HCT116 (cell line): Measurements from ENCODE around the gene RBM42. TPM values are rescaled to one million over a fixed set of nuclear protein-coding genes. Genes with fewer than 3 reads are reported as not detected.

Source experiments
- ATAC-seq: fragments of 200-7000 bp; cut with Tn5 transposase; 2 replicates; pipeline ENCODE4 v1.9.1; 2020; ENCODE audit warnings: mild to moderate bottlenecking, moderate library complexity
- BruUV-seq: library from RNA; stranded (reverse); fragments of 400-500 nt; replicated peaks from 2 replicates; lab custom pipeline; 2021; lab: Mats Ljungman, UMichigan
- CTCF ChIA-PET: fragments of 300-600 bp; sonication (Branson Sonifier 250); formaldehyde crosslinking; loops from one replicate; lab custom pipeline; 2021; ENCODE audit warnings: antibody characterized with exemption; lab: Charles Lee
- POLR2A ChIA-PET: fragments of 300-600, 350-600 bp; sonication (Branson Sonifier 250); formaldehyde crosslinking; loops from one replicate; lab custom pipeline; 2021; ENCODE audit warnings: antibody characterized with exemption; lab: Charles Lee
- RAD21 ChIA-PET, 2 experiments: fragments of 300-600 bp; sonication (Branson Sonifier 250); formaldehyde crosslinking; loops; one replicate each; lab custom pipeline; 2023; ENCODE audit warnings: low total read pairs in 2 of 2; ENCODE audit not compliant: uncharacterized antibody in 2 of 2, unreplicated experiment in 2 of 2, low non-redundant PET in 1 of 2; lab: Charles Lee
- DNase-seq: peaks from one replicate; pipeline ENCODE4 v3.0.0-alpha.2; 2010; ENCODE audit warnings: low read depth, low spot score
- H2AFZ ChIP-seq: fragments of 200-600 bp; shearing (Covaris generic), sonication (generic); 2 replicates; pipeline ENCODE4 v1.6.1; 2017; ENCODE audit warnings: low read depth, mixed run types, mixed read lengths, antibody characterized with exemption, low read length; ENCODE audit not compliant: poor library complexity, severe bottlenecking
- H3K27ac ChIP-seq: 2 replicates; pipeline ENCODE4 v1.5.1; 2012; ENCODE audit warnings: low read depth, low read length
- H3K27me3 ChIP-seq: fragments of 200-600 bp; sonication (generic); 2 replicates; pipeline ENCODE4 v1.6.1; 2016; ENCODE audit warnings: mixed run types, low read length, mixed read lengths; ENCODE audit not compliant: insufficient read depth
- H3K36me3 ChIP-seq, 2 experiments: fragments of 200-500 bp in 1 of 2; fragments of 200-600 bp in 1 of 2; sonication (Bioruptor generic) in 1 of 2; sonication (generic) in 1 of 2; 2 replicates each; pipeline versions ENCODE4 v1.5.1 to v1.6.1; 2014 to 2016; ENCODE audit warnings: low read length in 2 of 2, inconsistent platforms in 1 of 2, mixed read lengths in 1 of 2, mixed run types in 1 of 2; ENCODE audit not compliant: insufficient read depth in 2 of 2, control insufficient read depth in 1 of 2
- H3K4me1 ChIP-seq, 2 experiments: fragments of 200-600 bp in 1 of 2; sonication (generic) in 1 of 2; 2 replicates each; pipeline versions ENCODE4 v1.5.1 to v1.6.1; 2012 to 2017; ENCODE audit warnings: low read length in 2 of 2, inconsistent platforms in 1 of 2, mild to moderate bottlenecking in 1 of 2, mixed read lengths in 1 of 2, mixed run types in 1 of 2, moderate library complexity in 1 of 2; ENCODE audit not compliant: insufficient read depth in 2 of 2, control insufficient read depth in 1 of 2
- H3K4me2 ChIP-seq: fragments of 200-600 bp; sonication (generic); 2 replicates; pipeline ENCODE4 v1.6.1; 2017; ENCODE audit warnings: mixed run types, low read length, mixed read lengths
- H3K4me3 ChIP-seq, 2 experiments: fragments of 200-600 bp in 1 of 2; sonication (generic) in 1 of 2; replicated peaks in 1 of 2; 2 replicates each; pipeline ENCODE4 v1.5.1; 2011 to 2016; ENCODE audit warnings: low read length in 2 of 2, control low read depth in 1 of 2, low read depth in 1 of 2, mild to moderate bottlenecking in 1 of 2, mixed read lengths in 1 of 2, mixed run types in 1 of 2
- H3K79me2 ChIP-seq: fragments of 200-600 bp; sonication (generic); 2 replicates; pipeline ENCODE4 v1.6.1; 2017; ENCODE audit warnings: mild to moderate bottlenecking, mixed run types, low read length, moderate library complexity, mixed read lengths; ENCODE audit not compliant: insufficient read depth
- H3K9ac ChIP-seq: fragments of 200-600 bp; sonication (generic); 2 replicates; pipeline ENCODE4 v1.6.1; 2016; ENCODE audit warnings: low read length, mixed read lengths
- H3K9me2 ChIP-seq: fragments of 200-600 bp; sonication (generic), shearing (Covaris generic); 2 replicates; pipeline ENCODE4 v1.6.1; 2017; ENCODE audit warnings: mixed run types, mild to moderate bottlenecking, moderate library complexity; ENCODE audit not compliant: insufficient read depth
- H3K9me3 ChIP-seq, 2 experiments: fragments of 200-500 bp in 1 of 2; fragments of 200-600 bp in 1 of 2; sonication (Bioruptor generic) in 1 of 2; sonication (generic) in 1 of 2; 2 replicates each; pipeline ENCODE4 v1.6.1; 2014 to 2017; ENCODE audit warnings: low read length in 2 of 2, mixed read lengths in 2 of 2, inconsistent platforms in 1 of 2, low read depth in 1 of 2, mild to moderate bottlenecking in 1 of 2, mixed run types in 1 of 2, moderate library complexity in 1 of 2; ENCODE audit not compliant: control insufficient read depth in 1 of 2, insufficient read depth in 1 of 2
- H4K20me1 ChIP-seq: fragments of 200-600 bp; sonication (generic), shearing (Covaris generic); 2 replicates; pipeline ENCODE4 v1.6.1; 2017; ENCODE audit warnings: mixed run types, mild to moderate bottlenecking, moderate library complexity; ENCODE audit not compliant: insufficient read depth
- CBX3 ChIP-seq: IDR thresholded peaks from 2 replicates; pipeline ENCODE4 v1.6.1; 2012; ENCODE audit warnings: low read depth
- EGR1 ChIP-seq: IDR thresholded peaks from 2 replicates; pipeline ENCODE4 v1.6.1; 2012; ENCODE audit warnings: low read depth
- ELF1 ChIP-seq: IDR thresholded peaks from 2 replicates; pipeline ENCODE4 v1.6.1; 2012; ENCODE audit warnings: low read depth, borderline replicate concordance
- EZH2 ChIP-seq: fragments of 200-600 bp; sonication (generic); IDR thresholded peaks from 2 replicates; pipeline ENCODE4 v1.6.1; 2017; ENCODE audit warnings: antibody characterized with exemption, mixed run types
- EZH2phosphoT487 ChIP-seq: fragments of 200-600 bp; IDR thresholded peaks from 2 replicates; pipeline ENCODE4 v1.6.1; 2018; ENCODE audit warnings: antibody characterized with exemption, borderline replicate concordance
- FOSL1 ChIP-seq: IDR thresholded peaks from 2 replicates; pipeline ENCODE4 v1.6.1; 2012; ENCODE audit warnings: low read depth
- JUND ChIP-seq: IDR thresholded peaks from 2 replicates; pipeline ENCODE4 v1.6.1; 2012
- POLR2A ChIP-seq: IDR thresholded peaks from 2 replicates; pipeline ENCODE4 v1.7.0; 2011; ENCODE audit warnings: borderline replicate concordance; ENCODE audit not compliant: insufficient read depth, insufficient read length; ENCODE audit errors: extremely low read depth
- POLR2AphosphoS5 ChIP-seq: IDR thresholded peaks from 2 replicates; pipeline ENCODE4 v1.6.1; 2011; ENCODE audit warnings: mild to moderate bottlenecking, low read depth, low read length, moderate library complexity
- RAD21 ChIP-seq: IDR thresholded peaks from 2 replicates; pipeline ENCODE4 v1.6.1; 2012; ENCODE audit warnings: low read depth, mild to moderate bottlenecking
- SIN3A ChIP-seq: IDR thresholded peaks from 2 replicates; pipeline ENCODE4 v1.6.1; 2012; ENCODE audit warnings: low read depth
- SP1 ChIP-seq: IDR thresholded peaks from 2 replicates; pipeline ENCODE4 v1.6.1; 2012; ENCODE audit warnings: low read depth
- SRF ChIP-seq: IDR thresholded peaks from 2 replicates; pipeline ENCODE4 v1.6.1; 2012; ENCODE audit warnings: low read depth
- TCF7L2 ChIP-seq: IDR thresholded peaks from 2 replicates; pipeline ENCODE4 v1.7.0; 2011; ENCODE audit warnings: borderline replicate concordance, inconsistent platforms; ENCODE audit not compliant: insufficient read depth, insufficient read length; ENCODE audit errors: extremely low read depth
- YY1 ChIP-seq: IDR thresholded peaks from 2 replicates; pipeline ENCODE4 v1.6.1; 2011; ENCODE audit warnings: low read length, low read depth, moderate library complexity, mild to moderate bottlenecking; ENCODE audit not compliant: insufficient replicate concordance; ENCODE audit errors: extremely low read depth
- ZFX ChIP-seq: fragments of 450-650 bp; IDR thresholded peaks from 2 replicates; pipeline ENCODE4 v1.6.1; 2017
- ZNF274 ChIP-seq: fragments of 200-500 bp; sonication (Bioruptor generic); IDR thresholded peaks from 2 replicates; pipeline ENCODE4 v1.6.1; 2014; ENCODE audit warnings: mild to moderate bottlenecking, low read depth, low read length, inconsistent platforms
- intact Hi-C: fragments of 100-400 bp; cut with micrococcal nuclease; formaldehyde crosslinking; loops from 2 replicates; pipeline ENCODE4 v1.10.0; 2022
- total RNA-seq: library from RNA; stranded (reverse); gene quantifications from one replicate; pipeline ENCODE4 v1.2.1, GENCODE V29; 2021; ENCODE audit not compliant: unreplicated experiment
- TF ChIP-seq, protein P1 (sequence below): IDR thresholded peaks from 2 replicates; pipeline ENCODE4 v1.6.1; 2012
- TF ChIP-seq, protein P2 (sequence below): IDR thresholded peaks from 2 replicates; pipeline ENCODE4 v1.6.1; 2012

The RBM42 gene
- total RNA-seq, 1 experiment from 2014 or later, result 87.2 TPM

DNA sequence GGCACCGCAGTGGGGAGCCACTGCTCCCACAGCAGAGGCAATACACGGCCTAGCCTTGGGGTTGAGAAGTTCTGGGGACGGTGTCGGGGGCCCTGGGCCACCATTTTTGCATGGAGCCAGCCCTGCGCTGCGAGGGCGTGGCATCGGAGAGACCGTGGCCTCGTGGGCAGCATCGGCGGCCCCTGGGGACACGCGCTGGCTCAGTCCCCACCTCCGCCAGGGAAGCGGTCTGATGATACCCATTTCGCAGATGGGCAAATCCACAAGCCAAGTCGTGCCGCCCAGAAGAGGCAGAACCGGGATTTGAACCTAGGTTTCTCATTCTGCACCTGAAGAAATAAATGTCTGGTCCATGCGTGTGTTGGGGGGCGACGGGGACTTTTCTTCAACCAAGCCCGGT, 36.3 kb downstream of the RBM42 start:
- intact Hi-C loops, result no loop called here
- Histone ChIP-seq H3K4me1 (no peaks in the 10 kb centered on the region), H3K27me3 (peaks cover 5% of the 10 kb centered on the region; the same call in 1 of the 2 replicates), H3K4me2 (no peak overlapping the region), H3K27ac (no peak overlapping the region), H3K4me3 (no peak overlapping the region), H4K20me1 (no peaks in the 10 kb centered on the region), H3K9me2 (no peaks in the 10 kb centered on the region), H3K9ac (no peak overlapping the region), H3K79me2 (no peaks in the 10 kb centered on the region), H2AFZ (no peak overlapping the region), H3K36me3 (no peaks in the 10 kb centered on the region), H3K9me3 (no peaks in the 10 kb centered on the region)
- ChIA-PET CTCF (no interaction called here), RAD21 (no interaction called here), POLR2A (interaction anchor here (1.7 kb wide), 1 partner anchor 17 kb away, joined by 8 read pairs; the partner anchor contains the start of gene COX6B1)
- ATAC-seq (no peak), DNase-seq (no peak)
- BruUV-seq, result no TSS peak
- TF ChIP-seq SIN3A, result no peak
- TF ChIP-seq EGR1, result no peak
- TF ChIP-seq, protein P1, sequence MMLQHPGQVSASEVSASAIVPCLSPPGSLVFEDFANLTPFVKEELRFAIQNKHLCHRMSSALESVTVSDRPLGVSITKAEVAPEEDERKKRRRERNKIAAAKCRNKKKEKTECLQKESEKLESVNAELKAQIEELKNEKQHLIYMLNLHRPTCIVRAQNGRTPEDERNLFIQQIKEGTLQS, result no peak
- TF ChIP-seq EZH2, result no peak
- no peak for TF ChIP-seq POLR2A
- TF ChIP-seq CBX3, result no peak
- no peak for TF ChIP-seq JUND
- TF ChIP-seq SRF, result no peak
- no peak for TF ChIP-seq ZFX
- TF ChIP-seq SP1, result no peak
- no peak for TF ChIP-seq FOSL1
- no peak for TF ChIP-seq YY1
- no peak for TF ChIP-seq EZH2phosphoT487
- TF ChIP-seq, protein P2, sequence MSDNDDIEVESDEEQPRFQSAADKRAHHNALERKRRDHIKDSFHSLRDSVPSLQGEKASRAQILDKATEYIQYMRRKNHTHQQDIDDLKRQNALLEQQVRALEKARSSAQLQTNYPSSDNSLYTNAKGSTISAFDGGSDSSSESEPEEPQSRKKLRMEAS, result no peak
- no peak for TF ChIP-seq ELF1
- no peak for TF ChIP-seq RAD21
- no peak for TF ChIP-seq ZNF274
- TF ChIP-seq TCF7L2, result no peak
- TF ChIP-seq POLR2AphosphoS5, result no peak
